HepG2 (cell line): ENCODE data around the gene MAPKAPK3. TPM values are rescaled to one million over a fixed set of nuclear protein-coding genes. Genes with fewer than 3 reads are reported as not detected.

Experiments
- ATAC-seq: fragments of 200-7000 bp; cut with Tn5 transposase; 3 replicates; pipeline ENCODE4 v1.9.1; 2020; ENCODE audit warnings: mild to moderate bottlenecking, moderate library complexity
- BruUV-seq: library from RNA; stranded (reverse); fragments of 400-500 nt; replicated peaks from 2 replicates; lab custom pipeline; 2021; lab: Mats Ljungman, UMichigan
- CTCF ChIA-PET: fragments of 300-600 bp; formaldehyde crosslinking; extraction: SDS; loops from one replicate; lab custom pipeline; 2021; ENCODE audit warnings: low total read pairs, inconsistent platforms, low intra/inter-chr PET ratio; lab: Yijun Ruan, JAX
- POLR2A ChIA-PET: fragments of 350-600 bp; sonication (Branson Sonifier 250); formaldehyde crosslinking; loops from one replicate; lab custom pipeline; 2020; ENCODE audit warnings: antibody characterized with exemption, inconsistent platforms; lab: Yijun Ruan, JAX
- DNase-seq: peaks from one replicate; pipeline ENCODE4 v3.0.0-alpha.2; 2015; ENCODE audit warnings: low spot score
- FAIRE-seq: peaks from 3 replicates; lab custom pipeline; 2011; peaks lifted over from hg19 to GRCh38; lab: Jason Lieb, UNC
- H2AFZ ChIP-seq: one replicate; pipeline ENCODE4 v1.6.1; 2011; ENCODE audit warnings: low read length, inconsistent platforms
- H3K27ac ChIP-seq: fragments of 300-600 bp; 3 replicates; pipeline ENCODE4 v1.8.0; 2011; ENCODE audit warnings: mixed run types, mild to moderate bottlenecking, mixed read lengths, low read length, inconsistent platforms; ENCODE audit not compliant: insufficient read depth; ENCODE audit errors: extremely low read length
- H3K27me3 ChIP-seq, 2 experiments: fragments of 200-600 bp in 1 of 2; 2 replicates in 1 of 2; 3 replicates in 1 of 2; pipeline versions ENCODE4 v1.6.0 to v1.8.0; 2011; ENCODE audit warnings: low read length in 2 of 2, mild to moderate bottlenecking in 2 of 2, moderate library complexity in 2 of 2, inconsistent platforms in 1 of 2; ENCODE audit not compliant: insufficient read depth in 2 of 2, control insufficient read depth in 1 of 2
- H3K36me3 ChIP-seq, 2 experiments: fragments of 200-600 bp in 1 of 2; replicated peaks in 1 of 2; 2 replicates in 1 of 2; 3 replicates in 1 of 2; pipeline versions ENCODE4 v1.5.1 to v1.8.0; 2011; ENCODE audit warnings: low read length in 2 of 2, inconsistent platforms in 1 of 2; ENCODE audit not compliant: insufficient read depth in 2 of 2, control insufficient read depth in 1 of 2
- H3K4me1 ChIP-seq: 2 replicates; pipeline ENCODE4 v1.5.1; 2012; ENCODE audit warnings: low read length, inconsistent platforms; ENCODE audit not compliant: insufficient read depth
- H3K4me2 ChIP-seq: 2 replicates; pipeline ENCODE4 v1.6.0; 2011; ENCODE audit warnings: low read depth, low read length, inconsistent platforms
- H3K4me3 ChIP-seq, 3 experiments: fragments of 200-600 bp in 1 of 3; sonication (generic), shearing (Covaris generic) in 1 of 3; replicated peaks in 1 of 3; 2 replicates each; pipeline ENCODE4 v1.5.1; 2011 to 2016; ENCODE audit warnings: low read length in 3 of 3, inconsistent platforms in 2 of 3, low read depth in 2 of 3, mild to moderate bottlenecking in 2 of 3, control low read depth in 1 of 3, mixed read lengths in 1 of 3; ENCODE audit not compliant: insufficient read depth in 1 of 3
- H3K79me2 ChIP-seq: one replicate; pipeline ENCODE4 v1.6.1; 2011; ENCODE audit warnings: low read length, inconsistent platforms; ENCODE audit not compliant: insufficient read depth
- H3K9ac ChIP-seq: 2 replicates; pipeline ENCODE4 v1.6.0; 2011; ENCODE audit warnings: mild to moderate bottlenecking, low read depth, low read length, inconsistent platforms; ENCODE audit not compliant: insufficient read depth
- H3K9me3 ChIP-seq: 2 replicates; pipeline ENCODE4 v1.5.1; 2012; ENCODE audit warnings: mild to moderate bottlenecking, low read length
- H4K20me1 ChIP-seq: 2 replicates; pipeline ENCODE4 v1.6.0; 2011; ENCODE audit warnings: inconsistent platforms, mild to moderate bottlenecking, low read length, moderate library complexity; ENCODE audit not compliant: insufficient read depth
- MAZ ChIP-seq, 2 experiments: sonication (generic) in 1 of 2; formaldehyde crosslinking in 1 of 2; IDR thresholded peaks; 2 replicates each; pipeline versions ENCODE4 v1.5.0 to v1.6.1; 2012 to 2020; ENCODE audit warnings: low read depth in 2 of 2, mild to moderate bottlenecking in 2 of 2, borderline replicate concordance in 1 of 2, improper control_type of control experiment in 1 of 2, low read length in 1 of 2, missing genetic modification reagents in 1 of 2, moderate library complexity in 1 of 2
- NFYC ChIP-seq: IDR thresholded peaks from 2 replicates; pipeline ENCODE4 v1.6.1; 2016; ENCODE audit warnings: missing genetic modification reagents, missing compliant biosample characterization
- RBAK ChIP-seq: sonication (generic); formaldehyde crosslinking; IDR thresholded peaks from 2 replicates; pipeline ENCODE4 v1.5.1; 2020; ENCODE audit warnings: mild to moderate bottlenecking, missing genetic modification reagents
- RORA ChIP-seq: sonication (generic); formaldehyde crosslinking; IDR thresholded peaks from 2 replicates; pipeline ENCODE4 v1.5.0; 2020; ENCODE audit warnings: mild to moderate bottlenecking, missing genetic modification reagents, moderate library complexity
- SALL2 ChIP-seq: sonication (generic); formaldehyde crosslinking; IDR thresholded peaks from 2 replicates; pipeline ENCODE4 v1.8.1; 2023; ENCODE audit warnings: mild to moderate bottlenecking, missing genetic modification reagents, inconsistent platforms
- SIN3B ChIP-seq: fragments of 150-350 bp; IDR thresholded peaks from 2 replicates; pipeline ENCODE4 v1.6.1; 2014; ENCODE audit warnings: low read length
- TFDP1 ChIP-seq: IDR thresholded peaks from 2 replicates; pipeline ENCODE4 v1.6.1; 2016; ENCODE audit warnings: missing compliant biosample characterization, missing genetic modification reagents, borderline replicate concordance
- TRIM24 ChIP-seq: sonication (generic); formaldehyde crosslinking; IDR thresholded peaks from 2 replicates; pipeline ENCODE4 v1.8.0; 2022; ENCODE audit warnings: mild to moderate bottlenecking, missing genetic modification reagents
- ZFY ChIP-seq: sonication (generic); formaldehyde crosslinking; IDR thresholded peaks from 2 replicates; pipeline ENCODE4 v1.4.0; 2020; ENCODE audit warnings: missing genetic modification reagents
- WGBS: methylation state at CpG from one replicate; pipeline ENCODE4 v1.1.6; 2017; ENCODE audit warnings: low lambda C conversion rate; 5-methylcytosine and 5-hydroxymethylcytosine counted together
- in situ Hi-C: cut with HindIII; loops from 2 replicates; pipeline ENCODE4 v1.10.0; 2017; ENCODE audit warnings: low pct_unique_long_range_greater_than_20kb; ENCODE audit not compliant: extremely low pct_ligation_motif_present
- intact Hi-C: fragments of 100-400 bp; cut with micrococcal nuclease; formaldehyde crosslinking; loops from one replicate; pipeline ENCODE4 v1.10.0; 2022; ENCODE audit not compliant: unreplicated experiment
- polyA plus RNA-seq, 8 experiments: library from polyadenylated mRNA; depleted of rRNA in 3 of 8; stranded (reverse) in 7 of 8; unstranded in 1 of 8; fragments of >200 nt; fragmentation: Illumina TruSeq in 4 of 8; extraction: Trizol in 4 of 8; gene quantifications; 2 replicates each; pipeline versions ENCODE4 v1.2.1 to v1.2.3, GENCODE V29; 2011 to 2016; ENCODE audit warnings: low read depth in 4 of 8, missing spikeins in 1 of 8, mixed read lengths in 1 of 8; ENCODE audit not compliant: insufficient read depth in 1 of 8
- total RNA-seq, 5 experiments: library from RNA; depleted of rRNA; stranded (reverse); fragments of >200 nt; fragmentation: Illumina TruSeq; extraction: Trizol; gene quantifications; 2 replicates each; pipeline ENCODE4 v1.2.3, GENCODE V29; 2016; ENCODE audit warnings: low read depth in 1 of 5
- TF ChIP-seq, protein P1 (sequence below): sonication (generic); formaldehyde crosslinking; IDR thresholded peaks from 2 replicates; pipeline ENCODE4 v1.4.0; 2020; ENCODE audit warnings: mild to moderate bottlenecking, missing genetic modification reagents
- TF ChIP-seq, protein P2 (sequence below): sonication (generic); formaldehyde crosslinking; IDR thresholded peaks from 2 replicates; pipeline ENCODE4 v1.5.0; 2020; ENCODE audit warnings: mild to moderate bottlenecking, missing genetic modification reagents
- TF ChIP-seq, protein P3 (sequence below): sonication (generic); formaldehyde crosslinking; IDR thresholded peaks from 2 replicates; pipeline ENCODE4 v1.9.0; 2021; ENCODE audit warnings: missing genetic modification reagents, borderline replicate concordance

MAPKAPK3 gene
- total and polyA plus RNA-seq, 2 of the 13 experiments (the other 11 are each of a cell fraction or from before 2014, with no cell fraction given), result 39.9 to 41.2 TPM

DNA sequence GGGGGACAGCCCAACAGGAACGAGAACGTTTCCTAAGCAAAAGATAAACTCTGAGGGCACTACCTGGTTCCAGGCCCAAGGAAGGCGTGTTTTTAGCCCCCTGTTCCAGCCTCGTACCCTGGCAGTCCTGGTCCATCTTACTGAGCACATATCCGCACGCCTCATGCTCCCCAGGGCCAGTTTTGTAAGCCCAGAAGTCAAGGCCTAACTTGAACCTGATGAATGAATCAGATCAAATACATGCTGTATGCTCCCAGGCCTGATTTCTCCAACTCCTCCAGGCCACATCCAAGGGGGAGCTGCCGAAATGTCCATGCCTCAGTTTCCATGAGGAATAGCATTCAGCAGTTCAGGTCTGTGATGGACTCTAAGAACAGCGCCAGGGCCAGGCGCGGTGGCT, 43.4 kb downstream of the MAPKAPK3 start:
- Histone ChIP-seq H4K20me1 (no peaks in the 10 kb centered on the region), H2AFZ (no peak overlapping the region), H3K79me2 (no peaks in the 10 kb centered on the region), H3K9me3 (no peaks in the 10 kb centered on the region), H3K27me3 (peaks cover 0 to 40% of the 10 kb centered on the region in 2 experiments; a peak in 3 of 5 replicates), H3K4me3 (no peak overlapping the region), H3K4me2 (no peak overlapping the region), H3K9ac (no peak overlapping the region), H3K4me1 (peaks cover 8% of the 10 kb centered on the region; the same call in 1 of the 2 replicates), H3K36me3 (no peaks in the 10 kb centered on the region), H3K27ac (no peak overlapping the region)
- no peak for TF ChIP-seq SIN3B
- TF ChIP-seq, protein P1, sequence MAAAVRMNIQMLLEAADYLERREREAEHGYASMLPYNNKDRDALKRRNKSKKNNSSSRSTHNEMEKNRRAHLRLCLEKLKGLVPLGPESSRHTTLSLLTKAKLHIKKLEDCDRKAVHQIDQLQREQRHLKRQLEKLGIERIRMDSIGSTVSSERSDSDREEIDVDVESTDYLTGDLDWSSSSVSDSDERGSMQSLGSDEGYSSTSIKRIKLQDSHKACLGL (CRISPR knock-in tag), result no peak
- no peak for TF ChIP-seq TRIM24 (CRISPR knock-in tag)
- TF ChIP-seq, protein P2, sequence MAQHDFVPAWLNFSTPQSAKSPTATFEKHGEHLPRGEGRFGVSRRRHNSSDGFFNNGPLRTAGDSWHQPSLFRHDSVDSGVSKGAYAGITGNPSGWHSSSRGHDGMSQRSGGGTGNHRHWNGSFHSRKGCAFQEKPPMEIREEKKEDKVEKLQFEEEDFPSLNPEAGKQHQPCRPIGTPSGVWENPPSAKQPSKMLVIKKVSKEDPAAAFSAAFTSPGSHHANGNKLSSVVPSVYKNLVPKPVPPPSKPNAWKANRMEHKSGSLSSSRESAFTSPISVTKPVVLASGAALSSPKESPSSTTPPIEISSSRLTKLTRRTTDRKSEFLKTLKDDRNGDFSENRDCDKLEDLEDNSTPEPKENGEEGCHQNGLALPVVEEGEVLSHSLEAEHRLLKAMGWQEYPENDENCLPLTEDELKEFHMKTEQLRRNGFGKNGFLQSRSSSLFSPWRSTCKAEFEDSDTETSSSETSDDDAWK (CRISPR knock-in tag), result no peak
- TF ChIP-seq RBAK (CRISPR knock-in tag), result no peak
- no peak for TF ChIP-seq RORA
- no peak for TF ChIP-seq SALL2 (CRISPR knock-in tag)
- no peak for TF ChIP-seq ZFY (CRISPR knock-in tag)
- no peak for TF ChIP-seq MAZ (IDR thresholded peaks at IDR 0.05; ENCODE audit: borderline replicate concordance, low read depth, low read length)
- no peak for TF ChIP-seq MAZ (CRISPR knock-in tag; IDR thresholded peaks at IDR 0.05; ENCODE audit: low read depth)
- TF ChIP-seq, protein P3, sequence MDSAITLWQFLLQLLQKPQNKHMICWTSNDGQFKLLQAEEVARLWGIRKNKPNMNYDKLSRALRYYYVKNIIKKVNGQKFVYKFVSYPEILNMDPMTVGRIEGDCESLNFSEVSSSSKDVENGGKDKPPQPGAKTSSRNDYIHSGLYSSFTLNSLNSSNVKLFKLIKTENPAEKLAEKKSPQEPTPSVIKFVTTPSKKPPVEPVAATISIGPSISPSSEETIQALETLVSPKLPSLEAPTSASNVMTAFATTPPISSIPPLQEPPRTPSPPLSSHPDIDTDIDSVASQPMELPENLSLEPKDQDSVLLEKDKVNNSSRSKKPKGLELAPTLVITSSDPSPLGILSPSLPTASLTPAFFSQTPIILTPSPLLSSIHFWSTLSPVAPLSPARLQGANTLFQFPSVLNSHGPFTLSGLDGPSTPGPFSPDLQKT, result no peak
- TF ChIP-seq TFDP1 (CRISPR knock-in tag), result no peak
- TF ChIP-seq NFYC, result no peak
- in situ Hi-C loops (no loop called here), intact Hi-C loops (no loop called here)
- DNase-seq (no peak), FAIRE-seq (no peak), ATAC-seq (no peak)
- no TSS peak for BruUV-seq
- POLR2A ChIA-PET, result no interaction called here
- CTCF ChIA-PET, result no interaction called here
- whole genome bisulfite sequencing, result 82% methylated on average over 8 of the region's 10 CpGs
